Measurements from ENCODE around the gene ITGB7.
"Not testable (repeated sequence)": the region's sequence is repeated elsewhere in the genome, so short reads cannot be mapped to it uniquely, and the experiment has no call there.

Gene ITGB7

GRCh38 chr12:53195516-53196420 lies 11.3 kb downstream of the ITGB7 start:
- DNase-seq = no peak

GRCh38 chr12:53194973-53195372 lies 12.1 kb downstream of the ITGB7 start:
- no peak for DNase-seq

- DNase-seq = no peak
Measured at GRCh38 chr12:53193985-53194716, 12.9 kb downstream of the ITGB7 start.

GRCh38 chr12:53193040-53193439 lies 14.0 kb downstream of the ITGB7 start:
- DNase-seq = no peak

GRCh38 chr12:53192531-53193021 lies 14.5 kb downstream of the ITGB7 start:
- DNase-seq = no peak

- DNase-seq = no peak
Measured at GRCh38 chr12:53191885-53192530, 15.0 kb downstream of the ITGB7 start.

GRCh38 chr12:53191096-53191884 lies 15.8 kb downstream of the ITGB7 start:
- no peak for DNase-seq

- no peak for DNase-seq
Measured at GRCh38 chr12:53190108-53190729, 16.8 kb downstream of the ITGB7 start.

- no peak for DNase-seq
Measured at GRCh38 chr12:53187145-53187899, 19.7 kb downstream of the ITGB7 start.

- no peak for DNase-seq
Measured at GRCh38 chr12:53186745-53187144, 20.3 kb downstream of the ITGB7 start.

- no peak for DNase-seq
Measured at GRCh38 chr12:53185582-53186153, 21.4 kb downstream of the ITGB7 start.

GRCh38 chr12:53184828-53185227 lies 22.2 kb downstream of the ITGB7 start:
- no peak for DNase-seq

- DNase-seq = no peak
Measured at GRCh38 chr12:53182903-53183302, 24.1 kb downstream of the ITGB7 start.

- DNase-seq = no peak
Measured at GRCh38 chr12:53181935-53182334, 25.1 kb downstream of the ITGB7 start.

- DNase-seq = peak; percentile 84
Measured at GRCh38 chr12:53180931-53181645, 26.0 kb downstream of the ITGB7 start.

GRCh38 chr12:53180220-53180930 lies 26.7 kb downstream of the ITGB7 start, which contains the start of the genes CSAD and ZNF740:
TSS of gene CSAD (minus strand) at chr12:53180925. CDS start at chr12:53173470, 7,455 bp downstream.
TSS of gene ZNF740 (plus strand) at chr12:53180722. CDS start at chr12:53181984, 1,262 bp downstream.
- peak; percentile 95 for DNase-seq

- DNase-seq = no peak
Measured at GRCh38 chr12:53179687-53180219, 27.3 kb downstream of the ITGB7 start.

GRCh38 chr12:53178803-53179202 lies 28.2 kb downstream of the ITGB7 start:
- DNase-seq = not testable (repeated sequence)

GRCh38 chr12:53177447-53177846 lies 29.6 kb downstream of the ITGB7 start:
- not testable (repeated sequence) for DNase-seq

Measured in NK-92 treated with Interleukin-12 subunit alpha and Interleukin-12 subunit beta, amount 100 ng/mL, for 24 hours (cell line).